Measurements from ENCODE around the gene ORM2.
"Not testable (repeated sequence)": the region's sequence is repeated elsewhere in the genome, so short reads cannot be mapped to it uniquely, and the experiment has no call there.

Gene ORM2

DNA sequence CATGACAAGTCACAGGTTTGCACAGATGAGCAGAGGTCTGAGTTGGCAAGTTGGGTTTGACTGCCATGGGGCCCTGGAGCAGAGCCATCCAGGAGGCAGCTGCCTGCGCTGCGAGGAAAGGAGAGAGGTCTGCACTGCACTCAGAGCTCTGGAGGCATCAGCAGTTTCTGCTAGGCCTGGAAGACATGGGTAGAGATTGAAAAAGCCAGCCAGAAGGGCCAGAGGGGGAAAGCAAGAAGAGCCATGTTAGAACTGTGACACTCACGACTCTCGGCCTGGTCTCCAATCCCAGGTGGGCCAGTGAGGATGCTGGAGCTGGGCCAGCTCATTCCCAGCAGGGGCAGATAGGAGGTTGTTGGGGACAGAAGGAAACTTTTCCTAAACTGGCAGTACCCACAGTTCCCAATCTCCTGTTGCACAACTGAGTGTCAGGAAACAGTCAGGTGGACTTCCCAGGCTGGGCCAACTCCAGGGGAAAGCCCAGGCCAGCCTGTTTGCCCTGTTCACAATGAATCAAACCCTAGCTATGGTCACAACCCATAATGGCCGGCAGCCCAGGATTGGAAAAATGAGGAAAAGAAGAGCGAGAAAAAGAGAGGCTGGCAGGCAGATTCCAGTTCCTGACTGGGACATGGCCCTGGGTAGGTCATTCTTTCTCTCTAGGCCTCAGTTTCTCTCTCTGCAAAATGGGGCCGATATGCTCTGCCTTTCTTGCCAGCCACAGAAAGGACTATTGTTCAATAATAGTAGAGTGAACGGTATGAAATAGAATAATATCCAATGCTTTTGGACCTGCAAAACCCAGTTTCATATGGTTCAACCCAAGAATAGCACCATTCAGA is 14.6 kb upstream of the ORM2 start:
- DNase-seq (ENCODE audit: low read depth) = no peak

DNA sequence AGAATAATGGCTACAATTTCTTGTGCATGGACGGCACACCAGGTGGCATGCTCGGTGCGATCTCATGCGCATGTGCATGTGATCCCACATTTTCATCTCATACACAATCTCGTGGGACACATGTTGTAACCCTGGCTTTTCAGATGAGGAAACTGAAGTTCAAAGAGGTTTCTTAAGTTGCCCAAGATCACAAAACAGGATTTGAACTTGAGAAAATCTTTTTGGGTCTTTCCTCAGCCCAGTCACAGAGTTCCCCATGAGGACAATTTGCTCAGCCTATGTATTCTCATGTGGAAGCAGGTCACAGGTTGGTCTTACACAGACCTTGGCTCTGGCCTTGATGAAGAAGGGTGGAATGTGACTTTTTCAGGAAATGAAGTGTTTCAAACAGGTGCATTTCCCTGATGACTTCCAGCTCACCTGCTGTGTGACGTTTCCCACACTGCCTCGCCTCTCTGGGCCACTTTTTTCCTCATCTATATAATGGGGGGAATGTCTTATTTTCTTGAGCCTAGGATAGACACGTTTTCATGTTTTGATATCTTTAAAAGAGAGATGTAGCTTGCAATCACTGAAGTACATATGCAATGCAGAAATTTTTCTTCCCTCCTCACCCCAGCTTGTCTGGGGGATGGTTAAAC is 13.8 kb upstream of the ORM2 start:
- no peak for DNase-seq (ENCODE audit: low read depth)

DNA sequence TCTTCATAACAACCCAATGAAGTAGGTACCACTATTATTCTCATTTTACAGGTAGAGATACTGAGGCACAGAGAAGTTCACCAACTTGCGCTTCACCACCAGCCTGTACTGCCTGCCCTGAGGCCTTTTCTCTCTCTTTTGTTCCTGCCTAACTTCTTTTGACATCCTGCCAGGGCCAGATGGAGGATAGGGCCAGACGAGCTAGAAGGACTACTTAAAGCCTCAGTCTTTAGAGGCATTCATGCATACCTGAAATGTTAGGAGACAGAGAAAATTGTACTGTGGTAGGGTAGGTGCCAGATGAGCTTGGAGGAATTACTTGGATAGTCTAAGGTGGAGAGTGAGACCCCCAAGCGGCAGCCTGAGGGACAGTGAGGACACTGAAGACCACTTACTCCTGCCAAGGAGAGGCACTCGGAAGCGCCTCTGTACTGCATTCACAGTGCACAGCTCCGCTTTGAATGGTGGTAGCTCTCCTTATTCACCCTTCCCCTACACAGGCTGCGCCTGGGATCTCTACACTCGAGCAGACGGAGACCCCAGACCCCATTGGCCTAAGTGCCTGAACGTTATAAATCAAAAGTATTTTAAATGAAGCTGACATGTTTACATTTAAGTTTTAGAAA is 13.0 kb upstream of the ORM2 start:
- DNase-seq (ENCODE audit: low read depth) = no peak

GRCh38 chr9:114317665-114318357 is 11.9 kb upstream of the ORM2 start:
- DNase-seq (ENCODE audit: low read depth) = no peak

GRCh38 chr9:114318416-114318815 is 11.3 kb upstream of the ORM2 start:
- DNase-seq (ENCODE audit: low read depth) = no peak

GRCh38 chr9:114319147-114319546 is 10.5 kb upstream of the ORM2 start:
- no peak for DNase-seq (ENCODE audit: low read depth)

GRCh38 chr9:114320710-114321109 is 9.0 kb upstream of the ORM2 start:
- DNase-seq (ENCODE audit: low read depth) = not testable (repeated sequence)

- no peak for DNase-seq (ENCODE audit: low read depth)
Observed at GRCh38 chr9:114321759-114322158, 7.9 kb upstream of the ORM2 start.

GRCh38 chr9:114322160-114322818 is 7.4 kb upstream of the ORM2 start:
- not testable (repeated sequence) for DNase-seq (ENCODE audit: low read depth)

DNA sequence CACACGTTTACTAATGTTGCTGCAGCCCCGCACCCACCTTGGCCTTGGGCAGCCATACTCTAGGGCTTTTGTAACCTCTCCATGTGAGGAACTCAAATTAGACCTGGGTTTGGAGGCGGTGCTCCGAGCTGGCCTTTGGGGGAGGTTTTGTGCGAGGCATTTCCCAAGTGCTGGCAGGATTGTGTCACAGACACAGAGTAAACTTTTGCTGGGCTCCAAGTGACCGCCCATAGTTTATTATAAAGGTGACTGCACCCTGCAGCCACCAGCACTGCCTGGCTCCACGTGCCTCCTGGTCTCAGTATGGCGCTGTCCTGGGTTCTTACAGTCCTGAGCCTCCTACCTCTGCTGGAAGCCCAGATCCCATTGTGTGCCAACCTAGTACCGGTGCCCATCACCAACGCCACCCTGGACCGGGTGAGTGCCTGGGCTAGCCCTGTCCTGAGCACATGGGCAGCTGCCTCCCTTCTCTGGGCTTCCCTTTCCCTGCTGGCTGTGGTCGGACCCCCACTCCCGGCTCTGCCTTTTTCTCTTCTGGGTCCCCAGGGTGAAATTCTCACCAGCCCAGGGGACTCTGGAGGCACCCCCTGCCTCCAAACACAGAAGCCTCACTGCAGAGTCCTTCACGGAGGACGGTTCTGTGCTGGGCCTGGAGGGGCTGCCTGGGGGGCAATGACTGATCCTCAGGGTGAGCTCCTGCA is 6.7 kb upstream of the ORM2 start, which contains the start of gene ORM1:
Gene ORM1 (plus strand): TSS at position 268 of the 701 bp plus-strand sequence. CDS start 36 bp downstream, at position 304.
- not testable (repeated sequence) for DNase-seq (ENCODE audit: low read depth)

- DNase-seq (ENCODE audit: low read depth) = not testable (repeated sequence)
Observed at GRCh38 chr9:114323849-114324248, 5.8 kb upstream of the ORM2 start.

DNA sequence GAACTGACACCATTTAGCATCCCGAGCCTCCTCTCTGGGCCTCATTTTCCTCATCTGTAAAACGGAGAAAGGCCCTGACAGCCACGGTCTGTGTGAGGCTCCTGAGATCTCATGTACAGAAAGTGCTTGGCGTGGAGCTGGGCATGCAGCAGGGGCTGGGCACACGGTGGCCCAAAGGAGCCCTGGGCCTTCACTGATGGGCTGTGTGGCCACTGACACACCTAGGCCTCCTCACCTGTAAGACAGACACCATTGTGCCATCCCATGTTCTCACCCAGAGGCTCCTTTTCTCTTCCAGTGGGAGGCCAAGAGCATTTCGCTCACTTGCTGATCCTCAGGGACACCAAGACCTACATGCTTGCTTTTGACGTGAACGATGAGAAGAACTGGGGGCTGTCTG is 5.2 kb upstream of the ORM2 start:
- DNase-seq (ENCODE audit: low read depth) = no peak

DNA sequence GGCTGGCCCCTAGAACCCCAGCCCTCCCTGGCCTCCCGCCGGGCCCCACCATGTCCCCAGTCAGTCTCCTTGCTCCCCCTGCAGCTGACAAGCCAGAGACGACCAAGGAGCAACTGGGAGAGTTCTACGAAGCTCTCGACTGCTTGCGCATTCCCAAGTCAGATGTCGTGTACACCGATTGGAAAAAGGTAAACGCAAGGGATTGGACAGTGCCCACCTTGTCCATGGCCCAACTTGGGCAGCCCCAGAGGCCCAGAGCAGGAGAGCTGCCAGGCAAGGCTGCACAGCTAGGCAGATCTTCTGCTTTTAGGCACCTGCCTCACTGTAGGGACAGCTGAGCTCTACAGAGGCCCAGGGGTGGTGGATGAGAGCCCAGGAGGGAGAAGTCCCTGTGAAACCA is 4.7 kb upstream of the ORM2 start:
- DNase-seq (ENCODE audit: low read depth) = not testable (repeated sequence)

DNA sequence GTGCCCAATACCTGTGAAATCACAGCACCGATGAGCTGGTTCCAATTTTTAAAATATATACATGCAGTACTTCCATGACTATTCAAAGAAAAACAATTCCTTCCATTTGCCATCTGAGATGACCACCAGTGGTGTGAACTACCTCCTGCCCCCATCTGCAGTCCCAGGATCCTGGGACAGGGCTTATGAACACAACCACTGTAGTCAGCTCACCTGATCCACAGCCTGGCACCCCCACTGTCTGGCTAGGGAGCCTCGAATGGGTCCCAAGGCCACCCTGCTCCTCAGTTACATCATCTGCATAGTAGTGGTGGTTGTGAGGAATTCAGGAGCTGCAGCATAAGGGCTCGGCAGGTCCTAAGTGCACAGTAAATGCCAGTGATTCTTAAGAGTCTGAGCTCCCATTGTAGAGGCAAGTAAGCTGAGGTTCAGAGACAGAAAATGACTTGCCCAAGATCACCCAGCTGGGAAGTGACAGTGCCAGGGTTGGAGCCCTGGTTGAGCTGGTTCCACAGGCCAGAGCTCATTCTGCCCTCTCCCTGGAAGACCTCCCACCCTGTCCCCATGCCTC is 3.9 kb upstream of the ORM2 start:
- not testable (repeated sequence) for DNase-seq (ENCODE audit: low read depth)

- DNase-seq (ENCODE audit: low read depth) = no peak
Observed at GRCh38 chr9:114327749-114328148, 1.9 kb upstream of the ORM2 start.

- DNase-seq (ENCODE audit: low read depth) = not testable (repeated sequence)
Observed at GRCh38 chr9:114328357-114328820, 1.3 kb upstream of the ORM2 start.

DNA sequence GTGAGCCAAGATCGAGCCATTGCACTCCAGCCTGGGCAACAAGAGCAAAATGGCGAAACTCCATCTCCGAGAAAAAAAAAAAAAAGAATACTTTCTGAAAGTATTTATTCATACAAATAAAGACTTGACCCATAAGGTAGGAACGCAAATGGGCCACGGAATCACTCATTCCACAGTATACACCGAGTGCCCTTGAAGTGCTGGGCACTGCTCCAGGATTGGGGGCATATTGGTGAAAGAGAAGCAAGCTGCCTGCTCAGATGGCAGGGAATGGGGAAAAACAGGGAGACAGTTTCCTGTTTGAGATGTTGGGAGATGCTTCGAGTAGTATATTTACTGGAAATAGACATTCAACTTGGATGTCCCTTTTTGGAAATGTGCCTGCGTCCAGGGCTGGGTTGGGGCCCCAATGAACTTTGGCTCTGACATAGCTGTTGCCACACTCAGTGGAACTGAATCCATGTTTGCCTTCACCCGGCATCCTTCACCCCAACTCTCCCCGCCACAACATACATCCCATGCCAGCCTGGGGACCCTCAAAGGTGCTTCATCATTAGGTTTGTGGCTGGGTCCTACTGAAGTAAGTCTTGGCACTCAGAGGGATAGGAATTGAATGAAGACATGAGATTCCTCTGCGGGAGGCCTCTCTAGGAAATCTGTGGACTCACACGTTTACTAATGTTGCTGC is 588 bp upstream of the ORM2 start:
- DNase-seq (ENCODE audit: low read depth) = not testable (repeated sequence)

GRCh38 chr9:114330636-114331035 is 967 bp downstream of the ORM2 start:
- DNase-seq (ENCODE audit: low read depth) = no peak

GRCh38 chr9:114331229-114332195 is 1.8 kb downstream of the ORM2 start:
- not testable (repeated sequence) for DNase-seq (ENCODE audit: low read depth)
